T-cell (primary cell): ENCODE results near the gene PTCHD4. TPM values are rescaled to one million over a fixed set of nuclear protein-coding genes. Genes with fewer than 3 reads are reported as not detected.
"Not testable (repeated sequence)": the region's sequence is repeated elsewhere in the genome, so short reads cannot be mapped to it uniquely, and the experiment has no call there.

Experiments
- ATAC-seq, 4 experiments: fragments of 200-7000 bp in 3 of 4; fragments of 150-1000 bp in 1 of 4; cut with Tn5 transposase; replicated peaks in 1 of 4; 1 replicate in 3 of 4; 2 replicates in 1 of 4; pipeline ENCODE4 v1.10.0; 2021; ENCODE audit warnings: moderate library complexity in 3 of 4, mild to moderate bottlenecking in 2 of 4, moderate number of reproducible peaks in 1 of 4
- CTCF ChIA-PET, 2 donors: fragments of 300-600 bp; sonication (Branson Sonifier 250); formaldehyde crosslinking; loops; one replicate each; lab custom pipeline; 2022; ENCODE audit warnings: antibody characterized with exemption in 2 of 2; lab: Charles Lee
- POLR2A ChIA-PET, 2 donors: fragments of 300-600 bp; sonication (Branson Sonifier 250); formaldehyde crosslinking; loops; one replicate each; lab custom pipeline; 2022; ENCODE audit warnings: antibody characterized with exemption in 2 of 2; lab: Charles Lee
- DNase-seq, 35 experiments: peaks; one replicate each; pipeline versions ENCODE4 v3.0.0 to v3.0.0-alpha.2; 2013 to 2023
- H3K27ac ChIP-seq: one replicate; pipeline ENCODE4 v1.5.1; 2013; ENCODE audit warnings: low read length
- H3K27me3 ChIP-seq, 2 experiments: replicated peaks in 1 of 2; 1 replicate in 1 of 2; 2 replicates in 1 of 2; pipeline versions ENCODE4 v1.6.1 to v1.7.0; 2013; ENCODE audit warnings: low read length in 1 of 2, mixed read lengths in 1 of 2; ENCODE audit not compliant: control insufficient read depth in 2 of 2, insufficient read depth in 2 of 2; ENCODE audit errors: extremely low read depth in 1 of 2
- H3K36me3 ChIP-seq, 2 donors: 1 replicate in 1 of 2; 2 replicates in 1 of 2; pipeline versions ENCODE4 v1.6.1 to v1.7.0; 2013; ENCODE audit warnings: low read length in 1 of 2; ENCODE audit not compliant: control insufficient read depth in 2 of 2, insufficient read depth in 1 of 2; ENCODE audit errors: extremely low read depth in 1 of 2
- H3K4me1 ChIP-seq, 2 experiments: 1 replicate in 1 of 2; 2 replicates in 1 of 2; pipeline versions ENCODE4 v1.6.1 to v1.7.0; 2013; ENCODE audit warnings: low read length in 2 of 2, mixed read lengths in 1 of 2; ENCODE audit not compliant: insufficient read depth in 2 of 2, control insufficient read depth in 1 of 2; ENCODE audit errors: extremely low read depth in 1 of 2
- H3K4me3 ChIP-seq, 2 donors: 1 replicate in 1 of 2; 2 replicates in 1 of 2; pipeline versions ENCODE4 v1.5.1 to v1.7.0; 2013; ENCODE audit warnings: mild to moderate bottlenecking in 2 of 2, low read length in 1 of 2, moderate library complexity in 1 of 2; ENCODE audit not compliant: control insufficient read depth in 1 of 2; ENCODE audit errors: extremely low read depth in 1 of 2
- H3K9me3 ChIP-seq: 2 replicates; pipeline ENCODE4 v1.7.0; 2013
- H3K27ac Mint-ChIP-seq, 2 donors: one replicate each; pipeline ENCODE4 v1.8.0; 2020 to 2021; ENCODE audit warnings: mild to moderate bottlenecking in 2 of 2, mixed read lengths in 2 of 2
- H3K27me3 Mint-ChIP-seq, 2 donors: one replicate each; pipeline ENCODE4 v1.8.0; 2021 to 2022; ENCODE audit warnings: mixed read lengths in 2 of 2
- H3K36me3 Mint-ChIP-seq: one replicate; pipeline ENCODE4 v1.8.0; 2021; ENCODE audit warnings: mixed read lengths
- H3K4me1 Mint-ChIP-seq, 3 donors: one replicate each; pipeline ENCODE4 v1.8.0; 2020 to 2022; ENCODE audit warnings: mixed read lengths in 3 of 3, mild to moderate bottlenecking in 1 of 3
- H3K4me3 Mint-ChIP-seq, 3 donors: one replicate each; pipeline ENCODE4 v1.8.0; 2020 to 2022; ENCODE audit warnings: mild to moderate bottlenecking in 3 of 3, mixed read lengths in 3 of 3, moderate library complexity in 3 of 3
- H3K9me3 Mint-ChIP-seq, 3 donors: one replicate each; pipeline ENCODE4 v1.8.0; 2020 to 2022; ENCODE audit warnings: mixed read lengths in 3 of 3
- whole genome bisulfite sequencing: methylation state at CpG from one replicate; pipeline ENCODE4 v1.1.5; 2013; ENCODE audit warnings: missing lambda C conversion rate; ENCODE audit not compliant: insufficient coverage; 5-methylcytosine and 5-hydroxymethylcytosine counted together
- total RNA-seq, 35 experiments: library from RNA in 6 of 35; stranded (reverse) in 6 of 35; fragments of 120-200 nt in 1 of 35; gene quantifications; one replicate each; pipeline versions ENCODE4 v1.2.1 to v1.2.4 and lab custom pipeline; 2013 to 2026

PTCHD4 gene
- total RNA-seq, 5 donors from 2014 or later (not counting 1 experiment from before 2014, with no cell fraction given) = not detected

DNA sequence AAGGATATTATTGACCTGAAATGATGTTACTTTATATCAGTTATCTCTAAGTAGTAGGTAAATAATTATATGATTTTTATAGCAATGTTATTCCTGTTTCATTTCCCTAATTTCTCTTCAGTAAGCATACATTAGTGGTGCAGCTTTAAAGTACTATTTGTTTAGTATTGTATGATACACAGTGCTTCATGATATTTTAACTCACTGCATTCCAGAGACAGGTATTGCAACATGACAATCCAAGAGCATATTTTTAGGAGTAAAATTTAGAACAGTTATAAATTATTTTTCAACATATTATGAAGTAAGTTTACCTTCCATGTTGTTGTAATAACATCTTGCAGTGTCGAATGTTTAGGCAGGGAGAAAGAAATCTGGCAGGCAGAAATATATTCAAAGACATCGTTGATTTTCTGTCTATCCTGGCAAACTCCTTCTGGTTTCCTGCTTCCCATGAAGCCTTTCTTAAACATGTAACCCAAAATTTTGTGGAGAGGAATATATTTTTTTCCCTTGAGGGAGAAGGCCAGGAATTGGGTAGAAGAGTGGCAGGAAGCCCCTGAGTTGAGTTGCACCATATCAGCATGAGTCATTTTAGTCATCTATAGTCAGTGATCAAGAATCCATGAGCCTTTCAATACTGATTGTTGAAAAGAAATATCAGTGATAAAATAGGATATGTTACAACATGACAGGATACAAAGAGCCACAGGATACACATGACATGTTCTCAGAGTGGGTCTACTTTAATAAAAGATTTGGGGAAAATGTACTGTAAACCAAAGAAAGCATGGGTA, 29.0 kb upstream of the PTCHD4 start:
- no CpG with 5 or more reads among the region's 2 CpGs for WGBS
- no peak overlapping the region for H3K4me3 Mint-ChIP-seq
- Histone ChIP-seq H3K9me3 (no peaks in the 10 kb centered on the region), H3K4me1 (no peaks in the 10 kb centered on the region), H3K27me3 (no peaks in the 10 kb centered on the region), H3K4me3 (no peak overlapping the region), H3K36me3 (no peaks in the 10 kb centered on the region), H3K27ac (no peak overlapping the region)
- no peaks in the 10 kb centered on the region for H3K36me3 Mint-ChIP-seq
- POLR2A ChIA-PET = no interaction called here
- no peaks in the 10 kb centered on the region for H3K4me1 Mint-ChIP-seq
- CTCF ChIA-PET = no interaction called here
- H3K27me3 Mint-ChIP-seq = no peaks in the 10 kb centered on the region
- H3K27ac Mint-ChIP-seq = no peak overlapping the region
- DNase-seq (no peak), ATAC-seq (no peak)
- no peaks in the 10 kb centered on the region for H3K9me3 Mint-ChIP-seq

DNA sequence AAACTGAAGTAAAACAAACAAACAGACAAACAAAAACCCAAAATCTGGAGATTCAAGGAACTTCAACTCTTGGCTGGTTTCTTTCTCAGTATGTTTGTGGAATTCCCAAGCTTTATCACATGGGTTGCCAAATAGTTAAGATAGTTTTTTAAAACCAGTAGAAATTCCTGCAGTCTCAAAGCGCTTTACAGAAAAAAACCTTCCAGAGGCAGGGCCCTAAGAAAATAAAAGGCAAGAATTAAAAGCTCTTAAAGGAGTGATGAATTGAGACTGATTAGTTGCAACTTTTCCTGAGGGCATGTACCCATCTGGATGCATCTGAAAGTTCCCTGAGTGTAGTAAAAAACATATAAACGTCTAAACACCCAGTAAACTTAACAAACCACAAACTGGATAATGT, 25.9 kb upstream of the PTCHD4 start:
- no peak overlapping the region for H3K27ac ChIP-seq
- no peaks in the 10 kb centered on the region for H3K36me3 ChIP-seq
- ATAC-seq (no peak), DNase-seq (no peak)
- H3K4me1 ChIP-seq = no peaks in the 10 kb centered on the region
- CTCF ChIA-PET = no interaction called here
- Mint-ChIP-seq H3K36me3 (no peaks in the 10 kb centered on the region), H3K4me1 (no peaks in the 10 kb centered on the region), H3K27ac (no peak overlapping the region), H3K9me3 (no peaks in the 10 kb centered on the region), H3K4me3 (no peak overlapping the region), H3K27me3 (no peaks in the 10 kb centered on the region)
- WGBS = no CpG with 5 or more reads among the region's 2 CpGs
- no peaks in the 10 kb centered on the region for H3K9me3 ChIP-seq
- H3K27me3 ChIP-seq = no peaks in the 10 kb centered on the region
- POLR2A ChIA-PET = no interaction called here
- H3K4me3 ChIP-seq = no peak overlapping the region

GRCh38 chr6:48135323-48136084, 24.5 kb upstream of the PTCHD4 start:
- no peaks in the 10 kb centered on the region for H3K9me3 Mint-ChIP-seq
- H3K4me1 Mint-ChIP-seq = no peaks in the 10 kb centered on the region
- H3K27ac ChIP-seq = no peak overlapping the region
- no peaks in the 10 kb centered on the region for H3K36me3 ChIP-seq
- CTCF ChIA-PET = no interaction called here
- WGBS = 60% methylated on average over 1 of the region's 5 CpGs
- H3K27me3 ChIP-seq = no peaks in the 10 kb centered on the region
- H3K4me1 ChIP-seq = no peaks in the 10 kb centered on the region
- H3K4me3 ChIP-seq = no peak overlapping the region
- no peak overlapping the region for H3K4me3 Mint-ChIP-seq
- H3K36me3 Mint-ChIP-seq = no peaks in the 10 kb centered on the region
- DNase-seq = no peak
- POLR2A ChIA-PET = no interaction called here
- no peak overlapping the region for H3K27ac Mint-ChIP-seq
- no peak for ATAC-seq
- no peaks in the 10 kb centered on the region for H3K9me3 ChIP-seq
- H3K27me3 Mint-ChIP-seq = no peaks in the 10 kb centered on the region

DNA sequence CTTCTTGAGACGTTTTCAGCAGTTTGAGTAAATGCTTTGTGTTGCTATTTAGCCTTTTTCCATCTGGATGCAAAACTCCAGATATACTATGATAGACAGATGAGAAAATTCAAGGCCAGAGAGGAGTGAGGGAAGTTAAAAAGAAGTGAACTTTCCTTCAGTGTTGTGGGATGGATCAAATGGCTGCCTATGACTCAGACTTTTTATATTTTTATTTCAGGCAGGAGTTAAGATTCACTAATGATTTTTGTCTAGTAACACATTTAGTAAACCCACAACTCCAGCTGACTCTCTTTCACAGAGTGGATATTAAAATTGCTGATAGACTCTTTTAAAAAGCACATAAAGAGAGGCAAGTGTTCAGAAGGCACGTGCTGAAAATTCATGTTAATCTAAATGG, 23.2 kb upstream of the PTCHD4 start:
- H3K27ac Mint-ChIP-seq = no peak overlapping the region
- no peak overlapping the region for H3K4me3 Mint-ChIP-seq
- 0% methylated on average over 1 of the region's 2 CpGs for WGBS
- no peak for ATAC-seq
- H3K4me1 Mint-ChIP-seq = no peaks in the 10 kb centered on the region
- Histone ChIP-seq H3K27me3 (no peaks in the 10 kb centered on the region), H3K4me3 (no peak overlapping the region), H3K4me1 (no peaks in the 10 kb centered on the region), H3K27ac (no peak overlapping the region), H3K9me3 (no peaks in the 10 kb centered on the region), H3K36me3 (no peaks in the 10 kb centered on the region)
- ChIA-PET POLR2A (no interaction called here), CTCF (no interaction called here)
- H3K27me3 Mint-ChIP-seq = no peaks in the 10 kb centered on the region
- no peaks in the 10 kb centered on the region for H3K9me3 Mint-ChIP-seq
- H3K36me3 Mint-ChIP-seq = no peaks in the 10 kb centered on the region
- no peak for DNase-seq

- peaks cover 0 to 3% (median 0%) of the 10 kb centered on the region in 3 donors for H3K9me3 Mint-ChIP-seq
- no peaks in the 10 kb centered on the region for H3K27me3 Mint-ChIP-seq
- Histone ChIP-seq H3K4me1 (no peaks in the 10 kb centered on the region), H3K4me3 (no peak overlapping the region), H3K36me3 (no peaks in the 10 kb centered on the region), H3K27me3 (no peaks in the 10 kb centered on the region), H3K27ac (no peak overlapping the region), H3K9me3 (no peaks in the 10 kb centered on the region)
- ChIA-PET CTCF (no interaction called here), POLR2A (no interaction called here)
- H3K36me3 Mint-ChIP-seq = no peaks in the 10 kb centered on the region
- no peaks in the 10 kb centered on the region for H3K4me1 Mint-ChIP-seq
- no peak for DNase-seq
- no peak for ATAC-seq
- no peak overlapping the region for H3K27ac Mint-ChIP-seq
- no CpG with 5 or more reads among the region's 4 CpGs for WGBS
- no peak overlapping the region for H3K4me3 Mint-ChIP-seq
Observed at GRCh38 chr6:48123601-48124000, 12.6 kb upstream of the PTCHD4 start.

GRCh38 chr6:48121983-48122749, 11.2 kb upstream of the PTCHD4 start:
- ATAC-seq, H3K9me3 Mint-ChIP-seq, DNase-seq, H3K4me3 Mint-ChIP-seq, H3K36me3 ChIP-seq, H3K4me3 ChIP-seq, CTCF ChIA-PET, H3K9me3 ChIP-seq, H3K27me3 ChIP-seq, H3K27me3 Mint-ChIP-seq, H3K27ac Mint-ChIP-seq, H3K4me1 Mint-ChIP-seq, H3K27ac ChIP-seq, H3K4me1 ChIP-seq, H3K36me3 Mint-ChIP-seq: not testable (repeated sequence)
- POLR2A ChIA-PET = interaction anchor here in 1 of 2 donors (0.7 kb wide), 1 partner anchor 38 kb away, joined by 3 read pairs; no protein-coding TSS in a partner anchor
- WGBS = no CpG with 5 or more reads among the region's 1 CpG
